Trophoblast cell (in vitro differentiated cells and primary cell): ENCODE data around the gene FRAS1.

Source experiments
- DNase-seq, 2 donors: peaks; one replicate each; pipeline ENCODE4 v3.0.0-alpha.2; 2016
- H2AFZ ChIP-seq: 2 replicates; pipeline ENCODE4 v1.6.1; 2013; ENCODE audit warnings: low read length, moderate library complexity, mild to moderate bottlenecking; ENCODE audit not compliant: insufficient read depth, poor library complexity
- H2AK5ac ChIP-seq: 2 replicates; pipeline ENCODE4 v1.6.1; 2013; ENCODE audit warnings: mild to moderate bottlenecking, low read length
- H2BK120ac ChIP-seq: 2 replicates; pipeline ENCODE4 v1.6.1; 2013; ENCODE audit warnings: low read length, mild to moderate bottlenecking, moderate library complexity; ENCODE audit not compliant: insufficient read depth, poor library complexity
- H2BK12ac ChIP-seq: 2 replicates; pipeline ENCODE4 v1.6.1; 2013; ENCODE audit warnings: mild to moderate bottlenecking, low read length, moderate library complexity
- H2BK5ac ChIP-seq: 2 replicates; pipeline ENCODE4 v1.6.1; 2013; ENCODE audit warnings: low read length, low read depth, moderate library complexity, mild to moderate bottlenecking; ENCODE audit not compliant: poor library complexity
- H3K14ac ChIP-seq: 2 replicates; pipeline ENCODE4 v1.6.1; 2013; ENCODE audit warnings: mild to moderate bottlenecking, low read length
- H3K18ac ChIP-seq: 2 replicates; pipeline ENCODE4 v1.6.1; 2013; ENCODE audit warnings: mild to moderate bottlenecking, low read length
- H3K23ac ChIP-seq: 2 replicates; pipeline ENCODE4 v1.6.1; 2013; ENCODE audit warnings: low read length
- H3K27ac ChIP-seq: 2 replicates; pipeline ENCODE4 v1.5.1; 2013; ENCODE audit warnings: low read depth, mild to moderate bottlenecking, inconsistent platforms, low read length, moderate library complexity
- H3K27me3 ChIP-seq: 2 replicates; pipeline ENCODE4 v1.6.1; 2013; ENCODE audit warnings: inconsistent platforms, mild to moderate bottlenecking, low read length, moderate library complexity; ENCODE audit not compliant: insufficient read depth
- H3K36me3 ChIP-seq, 2 experiments: 1 replicate in 1 of 2; 2 replicates in 1 of 2; pipeline ENCODE4 v1.6.1; 2013; ENCODE audit warnings: low read length in 2 of 2, mild to moderate bottlenecking in 2 of 2, moderate library complexity in 1 of 2; ENCODE audit not compliant: insufficient read depth in 2 of 2, control insufficient read depth in 1 of 2
- H3K4ac ChIP-seq: 2 replicates; pipeline ENCODE4 v1.6.1; 2013; ENCODE audit warnings: low read depth, mild to moderate bottlenecking, low read length, moderate library complexity
- H3K4me1 ChIP-seq, 2 experiments: 1 replicate in 1 of 2; 2 replicates in 1 of 2; pipeline ENCODE4 v1.6.1; 2013; ENCODE audit warnings: low read length in 2 of 2, mild to moderate bottlenecking in 2 of 2, moderate library complexity in 1 of 2; ENCODE audit not compliant: insufficient read depth in 2 of 2, control insufficient read depth in 1 of 2
- H3K4me2 ChIP-seq: 2 replicates; pipeline ENCODE4 v1.6.1; 2013; ENCODE audit warnings: inconsistent platforms, mild to moderate bottlenecking, low read length, moderate library complexity
- H3K4me3 ChIP-seq: 2 replicates; pipeline ENCODE4 v1.5.1; 2013; ENCODE audit warnings: mild to moderate bottlenecking, low read depth, low read length, inconsistent platforms
- H3K79me1 ChIP-seq: one replicate; pipeline ENCODE4 v1.6.1; 2013; ENCODE audit warnings: low read length
- H3K79me2 ChIP-seq: 2 replicates; pipeline ENCODE4 v1.6.1; 2013; ENCODE audit warnings: low read length, mild to moderate bottlenecking; ENCODE audit not compliant: control insufficient read depth, insufficient read depth, poor library complexity
- H3K9ac ChIP-seq: 2 replicates; pipeline ENCODE4 v1.6.1; 2013; ENCODE audit warnings: mild to moderate bottlenecking, low read length
- H3K9me3 ChIP-seq: 2 replicates; pipeline ENCODE4 v1.6.1; 2013; ENCODE audit warnings: low read depth, mild to moderate bottlenecking, control low read depth, inconsistent platforms, low read length; ENCODE audit not compliant: insufficient read depth
- H4K12ac ChIP-seq: 2 replicates; pipeline ENCODE4 v1.6.1; 2013; ENCODE audit warnings: low read depth, mild to moderate bottlenecking, low read length, moderate library complexity
- H4K8ac ChIP-seq: 2 replicates; pipeline ENCODE4 v1.6.1; 2013; ENCODE audit warnings: low read depth, mild to moderate bottlenecking, low read length, moderate library complexity
- H4K91ac ChIP-seq: one replicate; pipeline ENCODE4 v1.6.1; 2013; ENCODE audit warnings: low read depth, mild to moderate bottlenecking, low read length, moderate library complexity
- WGBS: extraction: QIAGEN DNeasy Blood & Tissue Kit; methylation state at CpG from one replicate; pipeline ENCODE4 v1.1.7; 2013; ENCODE audit warnings: missing lambda C conversion rate; ENCODE audit not compliant: insufficient read length, insufficient coverage; ENCODE audit errors: extremely low coverage; 5-methylcytosine and 5-hydroxymethylcytosine counted together

Gene FRAS1

DNA sequence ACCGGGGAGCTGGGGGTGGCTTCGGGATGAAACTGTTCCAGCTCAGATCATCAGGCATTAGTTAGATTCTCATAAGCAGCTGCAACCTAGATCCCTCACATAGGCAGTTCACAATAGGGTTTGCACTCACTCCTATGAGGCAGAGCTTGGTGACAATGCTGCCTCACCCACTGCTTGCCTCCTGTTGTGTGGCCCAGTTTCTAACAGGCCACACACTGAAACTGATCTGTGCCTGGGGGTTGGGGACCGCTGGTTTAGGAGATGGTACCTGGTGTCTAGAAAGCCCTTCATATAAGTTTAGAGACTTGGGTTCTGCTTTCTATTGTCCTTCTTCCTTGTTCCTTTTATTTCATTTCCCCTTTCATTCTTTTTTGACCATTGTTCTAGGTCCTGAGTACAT lies 234.2 kb downstream of the FRAS1 start:
- Histone ChIP-seq H3K14ac (no peak overlapping the region), H3K23ac (no peak overlapping the region), H2BK5ac (no peak overlapping the region), H3K27me3 (no peaks in the 10 kb centered on the region), H3K18ac (no peak overlapping the region), H3K4me3 (no peak overlapping the region), H3K9me3 (no peaks in the 10 kb centered on the region), H3K4me1 (peaks cover 0 to 6% of the 10 kb centered on the region in 2 experiments), H3K36me3 (peaks cover 7 to 31% of the 10 kb centered on the region in 2 experiments), H4K12ac (no peak overlapping the region), H3K27ac (no peak overlapping the region), H4K91ac (no peak overlapping the region), H2AFZ (no peak overlapping the region), H3K4ac (no peak overlapping the region), H2BK120ac (no peak overlapping the region), H3K79me1 (no peaks in the 10 kb centered on the region), H3K9ac (no peak overlapping the region), H3K4me2 (no peak overlapping the region), H4K8ac (no peak overlapping the region), H2BK12ac (no peak overlapping the region), H3K79me2 (no peaks in the 10 kb centered on the region), H2AK5ac (no peak overlapping the region)
- WGBS: no CpG with 5 or more reads among the region's 3 CpGs
- DNase-seq: no peak

- no peak overlapping the region for H2AFZ ChIP-seq
- no CpG with 5 or more reads among the region's 2 CpGs for WGBS
- H2AK5ac ChIP-seq: no peak overlapping the region
Observed at GRCh38 chr4:78292341-78292740, 235.2 kb downstream of the FRAS1 start.

GRCh38 chr4:78292856-78293255 lies 235.7 kb downstream of the FRAS1 start:
- Histone ChIP-seq H4K91ac (no peak overlapping the region), H3K79me2 (no peaks in the 10 kb centered on the region), H3K4me1 (peaks cover 0 to 10% of the 10 kb centered on the region in 2 experiments), H3K9ac (no peak overlapping the region), H3K4me3 (no peak overlapping the region), H2AK5ac (no peak overlapping the region), H3K36me3 (peaks cover 5 to 19% of the 10 kb centered on the region in 2 experiments), H3K4me2 (no peak overlapping the region), H2BK5ac (no peak overlapping the region), H4K12ac (no peak overlapping the region), H2BK120ac (no peak overlapping the region), H3K4ac (no peak overlapping the region), H3K27ac (no peak overlapping the region), H2BK12ac (no peak overlapping the region), H3K14ac (no peak overlapping the region), H3K27me3 (no peaks in the 10 kb centered on the region), H3K23ac (no peak overlapping the region), H3K18ac (no peak overlapping the region), H2AFZ (no peak overlapping the region), H3K9me3 (no peaks in the 10 kb centered on the region), H3K79me1 (no peaks in the 10 kb centered on the region), H4K8ac (no peak overlapping the region)
- WGBS: no CpG with 5 or more reads among the region's 2 CpGs
- DNase-seq: no peak

More at GRCh38 chr4:78292341-78292740, 235.2 kb downstream of the FRAS1 start:
- Histone ChIP-seq H3K36me3 (peaks cover 5 to 24% of the 10 kb centered on the region in 2 experiments), H3K4me3 (no peak overlapping the region), H3K9me3 (no peaks in the 10 kb centered on the region), H2BK12ac (no peak overlapping the region), H4K8ac (no peak overlapping the region), H3K79me2 (no peaks in the 10 kb centered on the region), H3K4me2 (no peak overlapping the region), H3K27ac (no peak overlapping the region), H3K4me1 (peaks cover 0 to 10% of the 10 kb centered on the region in 2 experiments), H2BK120ac (no peak overlapping the region), H4K12ac (no peak overlapping the region), H3K4ac (no peak overlapping the region), H3K23ac (no peak overlapping the region), H3K14ac (no peak overlapping the region), H3K27me3 (no peaks in the 10 kb centered on the region), H4K91ac (no peak overlapping the region), H2BK5ac (no peak overlapping the region), H3K18ac (no peak overlapping the region), H3K79me1 (no peaks in the 10 kb centered on the region), H3K9ac (no peak overlapping the region)
- DNase-seq: no peak

- no peak overlapping the region for H3K4me3 ChIP-seq
- no peak overlapping the region for H3K27ac ChIP-seq
- H4K91ac ChIP-seq: no peak overlapping the region
- no CpG with 5 or more reads among the region's 1 CpG for WGBS
- H3K18ac ChIP-seq: no peak overlapping the region
- H3K79me1 ChIP-seq: no peaks in the 10 kb centered on the region
- H3K79me2 ChIP-seq: no peaks in the 10 kb centered on the region
- no peak overlapping the region for H4K8ac ChIP-seq
- no peak overlapping the region for H3K14ac ChIP-seq
- peaks cover 0 to 10% of the 10 kb centered on the region in 2 experiments for H3K4me1 ChIP-seq
- H3K27me3 ChIP-seq: no peaks in the 10 kb centered on the region
- DNase-seq: no peak
- H2BK12ac ChIP-seq: no peak overlapping the region
- peaks cover 5 to 19% of the 10 kb centered on the region in 2 experiments for H3K36me3 ChIP-seq
- H2BK120ac ChIP-seq: no peak overlapping the region
- no peak overlapping the region for H4K12ac ChIP-seq
- no peak overlapping the region for H2BK5ac ChIP-seq
- no peaks in the 10 kb centered on the region for H3K9me3 ChIP-seq
- H2AK5ac ChIP-seq: no peak overlapping the region
- H3K4ac ChIP-seq: no peak overlapping the region
- no peak overlapping the region for H3K4me2 ChIP-seq
- no peak overlapping the region for H3K23ac ChIP-seq
- no peak overlapping the region for H2AFZ ChIP-seq
- no peak overlapping the region for H3K9ac ChIP-seq
Observed at GRCh38 chr4:78293348-78293747, 236.2 kb downstream of the FRAS1 start.
